Measurements from ENCODE around the gene CHST7. TPM values are rescaled to one million over a fixed set of nuclear protein-coding genes. Genes with fewer than 3 reads are reported as not detected.

CHST7 gene
- total and polyA plus RNA-seq, 2 of the 4 experiments (the other 2 are of a cell fraction), result 2.9 to 4.8 TPM

- Histone ChIP-seq H3K23ac (ENCODE audit: low read depth, low read length) (no peak overlapping the region), H3K36me3 (ENCODE audit: control insufficient read depth, insufficient read depth, low read length) (no peaks in the 10 kb centered on the region), H3K4ac (ENCODE audit: low read depth, low read length) (no peak overlapping the region), H3K14ac (replicated peaks; ENCODE audit: low read depth, low read length) (no peak overlapping the region), H2BK15ac (ENCODE audit: low read depth, low read length) (no peak overlapping the region), H3K27me3 (ENCODE audit: control insufficient read depth, insufficient read depth, low read length) (peaks cover 3% of the 10 kb centered on the region; the same call in 1 of the 2 replicates), H3K79me1 (ENCODE audit: low read depth in 1 of 2, low read length in 2 of 2) (no peaks in the 10 kb centered on the region), H3K4me2 (ENCODE audit: low read depth, low read length) (no peak overlapping the region), H3K9me3 (ENCODE audit: control insufficient read depth, insufficient read depth, low read length) (no peaks in the 10 kb centered on the region), H3K4me3 (ENCODE audit: insufficient read depth, low read depth, low read length) (no peak overlapping the region), H2AK5ac (ENCODE audit: low read depth, low read length) (no peak overlapping the region), H3K9me1 (ENCODE audit: insufficient read depth, low read length) (no peaks in the 10 kb centered on the region), H3K56ac (ENCODE audit: extremely low read depth, insufficient read depth, low read length) (no peak overlapping the region), H3K9ac (ENCODE audit: low read depth, low read length) (no peak overlapping the region), H2BK5ac (ENCODE audit: low read depth, low read length, poor library complexity, severe bottlenecking) (no peak overlapping the region), H3K18ac (ENCODE audit: low read depth, low read length) (no peak overlapping the region), H2BK120ac (ENCODE audit: low read depth, low read length) (no peak overlapping the region), H4K91ac (ENCODE audit: insufficient read depth, low read depth, low read length) (no peak overlapping the region), H3K4me1 (ENCODE audit: control insufficient read depth, insufficient read depth, low read length) (no peaks in the 10 kb centered on the region), H2BK20ac (ENCODE audit: low read depth, low read length) (no peak overlapping the region), H4K20me1 (ENCODE audit: insufficient read depth, low read length) (no peaks in the 10 kb centered on the region), H4K5ac (ENCODE audit: low read depth, low read length) (no peak overlapping the region), H3K27ac (ENCODE audit: insufficient read depth, low read length) (no peak overlapping the region), H2AK9ac (replicated peaks; ENCODE audit: low read depth, low read length, poor library complexity) (no peak overlapping the region), H4K8ac (ENCODE audit: low read depth in 2 of 2, low read length in 2 of 2) (no peak overlapping the region), H2AFZ (replicated peaks; ENCODE audit: low read length, poor library complexity) (no peak overlapping the region)
- ATAC-seq (ENCODE audit: low read depth) (no peak), DNase-seq (no peak)
- no TSS peak for BruUV-seq (replicated peaks)
- ChIA-PET POLR2A (ENCODE audit: unreplicated experiment) (no interaction called here), CTCF (no interaction called here)
- intact Hi-C loops (cut with micrococcal nuclease), result loop anchor here (2.0 kb wide), 1 partner anchor 89 kb away; no protein-coding TSS in a partner anchor
- dilution Hi-C loops (cut with HindIII; ENCODE audit: low sequenced_read_pairs, unreplicated experiment), result no loop called here
- no peak for TF ChIP-seq FOS (IDR thresholded peaks at IDR 0.05; ENCODE audit: low read depth, low read length)
- no peak for TF ChIP-seq RAD21 (IDR thresholded peaks at IDR 0.05; ENCODE audit: low read length)
- TF ChIP-seq CHD1 (IDR thresholded peaks at IDR 0.05; ENCODE audit: low read depth, low read length), result no peak
- no peak for TF ChIP-seq RCOR1 (IDR thresholded peaks at IDR 0.05; ENCODE audit: insufficient replicate concordance, low read length)
- TF ChIP-seq MAFK (IDR thresholded peaks at IDR 0.05; ENCODE audit: low read depth, low read length), result no peak
- no peak for TF ChIP-seq SMC3 (IDR thresholded peaks at IDR 0.05; ENCODE audit: low read depth, low read length)
- in situ Hi-C loops (cut with MboI; ENCODE audit: low sequenced_read_pairs), result loop anchor here (10.0 kb wide), 1 partner anchor 89 kb away; no protein-coding TSS in a partner anchor
- no CpG with 5 or more reads among the region's 3 CpGs for WGBS, 2 experiments (ENCODE audit: extremely low coverage in 2 of 2, insufficient read length in 1 of 2)
Measured at GRCh38 chrX:46643636-46644035, 70.1 kb downstream of the CHST7 start.
